ENCODE measurements around the gene C19orf81. TPM values are rescaled to one million over a fixed set of nuclear protein-coding genes. Genes with fewer than 3 reads are reported as not detected.
"Not testable (repeated sequence)": the region's sequence is repeated elsewhere in the genome, so short reads cannot be mapped to it uniquely, and the experiment has no call there.

Gene C19orf81
- total and polyA plus RNA-seq, 9 of the 15 experiments (the other 6 are each of a cell fraction or from before 2014, with no cell fraction given), result 2.5 to 42.9 (median 33.0) TPM; not detected in 4

- TF ChIP-seq ARHGAP35 (IDR thresholded peaks at IDR 0.05; ENCODE audit: partially characterized antibody), result peak; percentile 61
- TF ChIP-seq FOXO4 (CRISPR knock-in tag; IDR thresholded peaks at IDR 0.05), result no peak
Observed at GRCh38 chr19:50602935-50603334, 46.3 kb upstream of the C19orf81 start (continued).

- H3K27me3 ChIP-seq (ENCODE audit: control insufficient read depth in 2 of 2, insufficient read depth in 2 of 2, low read length in 2 of 2); H3K9ac ChIP-seq (ENCODE audit: insufficient read depth in 1 of 2, low read depth in 2 of 2, low read length in 2 of 2); POLR2A ChIA-PET; H3K9me1 ChIP-seq (ENCODE audit: control insufficient read depth, insufficient read depth, low read length); H4K20me1 ChIP-seq (replicated peaks; ENCODE audit: control insufficient read depth, insufficient read depth, low read length); H3K79me2 ChIP-seq (ENCODE audit: control insufficient read depth, insufficient read depth, low read length); H3K4me2 ChIP-seq (ENCODE audit: insufficient read depth, low read length); FAIRE-seq; H3K36me3 ChIP-seq (ENCODE audit: control insufficient read depth, insufficient read depth, low read length); DNase-seq (ENCODE audit: extremely low read depth in 1 of 4, low spot score in 3 of 4); H3K27ac ChIP-seq (ENCODE audit: extremely low read depth, low read depth, low read length); CTCF ChIA-PET (ENCODE audit: low intra/inter-chr PET ratio); H3K9me3 ChIP-seq (replicated peaks; ENCODE audit: control insufficient read depth, insufficient read depth, low read depth, low read length); H3K4me3 ChIP-seq; BruUV-seq (replicated peaks); H2AFZ ChIP-seq (ENCODE audit: low read depth, low read length): not testable (repeated sequence)
- in situ Hi-C loops (cut with MboI) (loop anchor here (5.0 kb wide), 1 partner anchor 183 kb away; no protein-coding TSS in a partner anchor), intact Hi-C loops (cut with micrococcal nuclease) (loop anchor here (5.0 kb wide), 3 partner anchors 67 to 178 kb away; no protein-coding TSS in a partner anchor)
- peaks cover 38 to 39% of the 10 kb centered on the region in 2 experiments for H3K4me1 ChIP-seq (replicated peaks in 1 of 2; ENCODE audit: control insufficient read depth in 2 of 2, insufficient read depth in 2 of 2, low read length in 2 of 2)
- peak; percentile 38 for ATAC-seq
- WGBS (ENCODE audit: insufficient coverage, low coverage, missing lambda C conversion rate), result no CpG with 5 or more reads among the region's 56 CpGs
Observed at GRCh38 chr19:50604264-50605073, 44.8 kb upstream of the C19orf81 start.

All from K562 (cell line).